LHCN-M2 (cell line): ENCODE data around the gene USP48. TPM values are rescaled to one million over a fixed set of nuclear protein-coding genes. Genes with fewer than 3 reads are reported as not detected.
A peak's percentile ranks its signal among the peaks of the same experiment; 100 is the strongest.

ENCODE experiments used
- DNase-seq: peaks from one replicate; pipeline ENCODE4 v3.0.0-alpha.2; 2012; ENCODE audit warnings: low read depth
- total RNA-seq: library from RNA; depleted of rRNA; stranded (reverse); fragments of >200 nt; gene quantifications from 2 replicates; pipeline ENCODE4 v1.2.3, GENCODE V29; 2014

Gene USP48
- total RNA-seq, 1 experiment from 2014 or later: 25.1 TPM

DNA sequence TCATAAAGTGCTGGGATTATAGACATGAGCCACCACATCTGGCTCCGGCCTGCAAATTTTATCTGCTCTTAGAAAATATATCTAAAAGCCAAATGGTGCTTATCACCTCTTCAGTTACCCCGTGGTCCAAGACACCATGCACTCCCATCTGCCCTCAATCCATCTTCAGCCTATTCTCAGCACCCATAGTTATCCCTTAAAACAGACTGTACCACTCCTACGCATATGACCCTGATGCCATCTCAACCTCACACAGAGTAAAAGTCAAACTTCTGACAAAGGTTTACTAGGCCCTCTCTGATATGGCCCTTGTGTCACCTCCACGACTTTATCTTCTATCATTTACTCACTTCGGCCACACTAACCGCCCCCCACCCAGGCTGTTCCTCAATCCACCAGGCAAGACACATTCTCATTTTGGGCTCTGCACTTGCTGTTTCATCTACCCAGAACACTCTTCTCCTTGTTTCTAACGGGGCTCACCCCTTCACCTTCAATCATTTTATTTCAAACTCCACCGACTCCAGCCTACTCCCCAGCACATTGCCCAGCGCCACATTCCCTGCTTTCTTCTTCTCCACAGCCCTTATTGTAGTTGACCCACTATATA is 33.0 kb downstream of the USP48 start:
- no peak for DNase-seq

- peak; percentile 44 for DNase-seq
Observed at GRCh38 chr1:21749109-21749508, 33.8 kb downstream of the USP48 start.

DNA sequence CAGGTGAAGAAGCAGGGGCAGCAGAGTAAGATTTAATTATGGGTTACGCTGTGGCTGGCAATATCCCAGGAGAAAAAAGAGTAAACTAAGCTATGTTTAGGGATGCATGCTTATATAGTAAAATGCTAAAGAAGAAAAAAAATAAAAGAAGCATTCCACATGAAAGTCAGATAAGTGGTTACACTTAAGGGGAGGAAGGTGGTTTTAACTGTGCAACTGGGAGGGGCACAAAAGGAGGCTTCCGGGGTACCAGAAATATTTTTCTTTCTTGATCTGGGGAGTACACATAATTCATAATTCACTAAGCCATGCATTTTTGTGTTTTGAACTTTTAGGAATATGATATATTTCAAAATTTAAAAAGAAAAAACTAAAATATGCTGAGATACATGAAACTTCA is 39.5 kb downstream of the USP48 start:
- DNase-seq: no peak

DNA sequence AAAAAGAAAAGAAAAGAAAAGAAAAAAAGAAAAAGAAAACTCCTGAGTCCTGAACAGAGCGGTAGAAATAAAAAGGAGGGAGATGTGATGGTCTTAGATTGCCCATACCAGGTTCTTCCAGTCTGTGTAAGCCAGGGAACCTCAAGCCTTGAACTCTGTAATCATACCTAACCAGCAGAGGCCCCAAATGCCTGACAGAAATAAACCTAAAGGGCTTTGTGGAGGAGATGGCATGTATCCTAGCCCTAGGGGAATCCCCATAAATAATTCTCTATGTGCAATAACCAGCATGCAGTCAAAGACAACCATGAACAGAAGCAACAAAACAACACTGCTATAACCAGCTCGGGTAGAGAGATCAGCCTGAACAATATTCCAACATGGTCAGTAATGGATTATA is 40.4 kb downstream of the USP48 start:
- no peak for DNase-seq

GRCh38 chr1:21741206-21741605 is 41.7 kb downstream of the USP48 start:
- no peak for DNase-seq

DNA sequence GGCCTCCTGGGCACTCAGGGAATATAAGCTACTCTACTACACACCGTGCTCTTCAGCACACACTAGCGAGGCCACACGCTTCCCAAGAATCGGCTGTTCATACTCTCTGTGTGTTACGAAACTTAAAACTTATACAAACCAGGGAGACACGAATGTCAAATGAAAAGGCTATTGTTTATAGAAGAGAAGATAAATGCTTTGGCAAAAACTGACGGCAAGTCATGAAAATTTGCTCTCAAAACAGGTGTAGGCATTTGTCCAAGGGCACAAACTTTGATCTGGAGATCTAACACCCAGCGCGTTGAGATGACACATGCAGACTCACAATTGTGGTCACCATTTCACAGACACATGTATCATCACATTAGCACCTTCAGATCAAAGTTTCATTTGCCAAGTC is 46.1 kb downstream of the USP48 start:
- peak; percentile 49 for DNase-seq

- no peak for DNase-seq
Observed at GRCh38 chr1:21736011-21736410, 46.9 kb downstream of the USP48 start.

GRCh38 chr1:21734526-21734925 is 48.4 kb downstream of the USP48 start:
- DNase-seq: peak; percentile 3

DNA sequence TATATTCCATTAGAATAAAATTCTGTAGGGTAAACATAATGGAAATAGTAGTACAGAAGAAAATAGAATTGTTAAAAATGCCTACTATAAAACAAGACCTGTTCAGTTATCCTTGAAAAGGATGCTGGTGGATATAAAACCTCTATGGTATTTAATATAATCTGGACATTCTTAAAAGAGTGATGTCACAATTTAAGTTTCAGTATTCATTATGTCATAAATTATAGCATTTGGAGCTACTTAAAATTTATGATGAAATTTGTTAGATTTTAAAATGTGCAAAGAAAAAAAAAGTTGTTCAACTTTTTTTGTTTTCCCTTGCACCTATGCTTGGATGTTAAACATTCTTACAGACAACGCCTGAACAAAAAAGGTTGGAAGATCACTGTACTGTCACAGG is 50.3 kb downstream of the USP48 start:
- no peak for DNase-seq

DNA sequence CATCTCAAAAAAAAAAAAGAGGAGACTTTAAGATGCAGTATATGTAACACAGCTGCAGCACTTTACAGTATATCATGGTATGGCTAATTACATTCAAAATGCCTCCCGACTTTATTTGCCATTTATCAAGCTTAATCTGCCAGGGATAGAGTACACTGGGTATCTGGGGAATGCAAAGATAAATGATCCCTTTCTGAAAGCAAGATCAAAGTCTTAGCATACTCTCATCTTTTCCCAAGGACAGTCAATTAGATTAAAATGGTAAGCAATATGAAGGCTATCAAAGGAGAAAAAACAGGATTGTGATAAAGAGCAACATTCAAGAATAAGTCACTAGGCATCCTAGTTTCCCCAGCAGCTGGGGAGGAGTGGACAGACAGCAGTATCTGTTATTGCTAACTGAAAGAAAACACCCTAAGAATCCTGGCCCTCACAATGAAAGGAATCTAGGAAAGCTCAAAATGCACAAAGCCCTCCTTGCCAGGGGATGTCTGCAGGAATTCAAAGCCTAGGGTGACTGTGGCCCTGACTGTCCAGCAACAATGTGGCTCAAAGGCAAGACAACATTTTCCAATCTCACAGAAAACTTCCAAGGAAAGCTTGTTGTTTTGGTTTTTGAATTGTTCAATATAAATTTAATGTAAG is 57.1 kb downstream of the USP48 start:
- no peak for DNase-seq

DNA sequence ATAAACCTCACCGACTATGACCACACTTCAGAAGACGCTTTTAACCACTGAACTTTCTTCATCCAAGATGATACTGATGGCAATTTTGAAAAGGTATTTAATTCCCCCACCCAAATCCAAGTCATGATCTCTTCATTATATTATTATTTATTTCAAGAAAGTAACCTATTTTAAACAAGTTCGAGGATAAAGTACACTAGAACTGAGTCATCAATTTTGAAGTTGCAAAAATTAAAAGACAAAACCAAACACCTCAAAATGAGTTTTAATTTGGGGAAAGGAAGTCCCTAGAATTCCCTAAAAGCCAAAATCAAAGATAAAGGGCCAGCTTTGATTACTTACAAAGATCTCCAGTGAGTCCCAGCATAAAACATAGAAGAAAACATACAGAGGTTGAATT is 58.4 kb downstream of the USP48 start:
- DNase-seq: no peak

- DNase-seq: no peak
Observed at GRCh38 chr1:21724098-21724497, 58.9 kb downstream of the USP48 start.

DNA sequence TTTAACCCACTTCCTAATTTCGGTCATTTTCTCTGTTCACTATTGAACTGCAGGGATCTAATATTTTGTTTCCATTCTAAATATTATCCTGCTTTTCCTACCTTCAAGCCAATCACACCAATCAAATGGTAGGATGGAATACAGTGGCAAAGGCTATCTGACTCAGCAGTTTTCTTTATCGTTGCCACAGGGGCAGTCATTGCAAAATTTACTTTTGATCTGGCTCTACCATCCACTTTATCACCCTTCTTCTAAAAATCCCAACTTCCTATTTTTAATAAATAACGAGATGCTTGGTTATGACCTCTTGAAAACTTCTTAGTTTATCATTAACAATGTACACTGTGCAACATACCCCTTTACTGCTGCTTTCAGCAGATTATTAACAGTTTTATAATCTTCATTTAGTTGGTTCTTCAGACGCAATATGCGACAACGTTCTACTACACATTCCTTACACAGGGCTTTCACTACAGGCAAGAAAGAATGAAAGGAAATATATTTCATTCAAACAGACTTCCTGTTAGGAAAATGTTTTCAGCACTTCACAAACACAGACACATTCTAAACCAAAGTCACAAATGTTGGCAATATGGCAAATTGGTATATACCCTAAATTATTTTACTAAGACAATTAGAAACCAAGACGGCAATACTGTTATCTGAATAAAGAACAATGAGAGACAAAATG is 61.5 kb downstream of the USP48 start:
- DNase-seq: no peak

DNA sequence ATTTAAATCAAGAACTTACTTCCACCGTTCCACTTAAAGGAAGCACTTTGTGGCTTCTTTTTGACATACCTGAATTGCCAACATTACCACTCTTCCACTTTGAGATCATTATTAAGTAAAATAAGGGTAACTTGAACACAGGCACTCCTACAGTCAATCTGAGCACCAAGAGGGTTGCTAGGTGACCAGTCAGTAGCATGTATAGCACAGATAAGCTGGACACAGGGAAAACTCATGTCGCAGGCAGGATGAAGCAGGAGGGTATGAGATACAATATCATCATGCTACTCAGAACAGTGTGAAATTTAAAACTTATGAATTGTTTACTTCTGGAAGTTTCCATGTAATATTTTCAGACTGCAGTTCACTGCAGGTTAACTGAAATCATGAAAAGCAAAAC is 66.8 kb downstream of the USP48 start:
- DNase-seq: no peak

GRCh38 chr1:21707891-21708290 is 75.1 kb downstream of the USP48 start:
- no peak for DNase-seq

- peak; percentile 85 for DNase-seq
Observed at GRCh38 chr1:21707086-21707840, 75.7 kb downstream of the USP48 start.

- DNase-seq: peak; percentile 63
Observed at GRCh38 chr1:21706151-21706835, 76.7 kb downstream of the USP48 start.

DNA sequence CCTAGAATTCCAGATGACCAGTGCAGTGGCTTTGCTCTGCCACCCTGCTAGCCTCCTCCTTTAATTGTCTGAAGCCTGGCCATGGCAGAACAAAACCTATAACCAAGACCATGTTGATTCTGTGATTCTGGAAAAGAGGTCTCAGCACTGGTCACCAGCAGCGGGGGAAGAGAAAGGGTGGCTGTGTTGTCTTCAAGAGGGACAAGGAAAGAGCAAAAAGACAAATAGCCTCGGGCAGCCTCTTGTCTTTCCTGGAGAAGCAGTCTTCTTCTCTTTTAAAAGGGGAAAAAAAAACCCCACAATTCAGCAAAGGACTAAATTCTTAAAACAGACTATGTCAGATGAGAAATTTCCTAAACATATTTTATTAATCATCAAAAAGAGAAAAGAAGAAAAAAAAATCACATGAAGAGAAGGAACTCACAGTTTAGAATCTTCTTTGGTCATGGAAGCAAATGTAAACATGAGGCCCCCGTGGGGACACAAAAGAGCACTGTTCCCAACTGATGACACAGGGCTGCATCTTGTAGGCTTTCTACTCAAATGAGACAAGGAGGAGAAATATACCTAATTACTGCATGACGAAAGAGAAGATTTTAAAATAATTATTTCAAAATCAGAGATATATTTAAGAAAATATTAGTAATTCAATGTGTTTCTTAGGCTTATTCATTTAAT is 77.5 kb downstream of the USP48 start:
- DNase-seq: no peak

GRCh38 chr1:21704145-21704544 is 78.8 kb downstream of the USP48 start:
- DNase-seq: no peak

DNA sequence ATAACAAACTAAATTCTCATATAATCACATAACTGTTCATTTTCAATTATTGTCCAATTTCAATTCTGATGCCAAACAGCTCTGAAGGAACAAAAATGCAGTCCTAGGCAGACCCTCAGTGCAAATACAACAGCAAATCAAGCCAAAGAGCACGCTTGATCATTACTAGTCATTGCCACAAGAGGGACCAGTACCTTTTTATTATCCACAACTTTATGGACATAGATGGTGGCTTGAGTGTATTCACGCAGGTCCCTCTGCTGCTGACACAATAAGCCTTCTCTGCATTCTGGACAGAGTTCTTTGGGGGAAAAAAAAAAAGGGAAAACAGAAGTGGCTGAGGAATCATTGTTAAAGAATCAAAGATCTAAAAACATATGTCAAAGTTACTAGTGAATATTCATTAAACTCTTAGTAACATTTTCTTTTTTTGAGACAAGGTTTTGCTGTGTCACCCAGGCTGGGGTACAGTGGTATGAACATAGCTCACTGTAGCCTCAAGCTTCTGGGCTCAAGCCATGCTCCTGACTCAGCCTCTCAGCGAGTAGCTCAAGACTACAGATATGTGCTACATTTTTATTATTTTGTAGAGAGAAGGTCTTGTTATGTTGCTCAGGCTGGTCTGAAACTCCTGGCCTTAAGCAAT is 79.5 kb downstream of the USP48 start:
- DNase-seq: peak; percentile 54

GRCh38 chr1:21702780-21703179 is 80.2 kb downstream of the USP48 start:
- no peak for DNase-seq
